Activated CD4-positive, alpha-beta T cell treated with anti-CD3 and anti-CD28 coated beads, Interleukin-2, amount 10 ng/mL, durations not matched to agents 24 days and 14 days (primary cell): Measurements from ENCODE around the gene UBE2J2. TPM values are rescaled to one million over a fixed set of nuclear protein-coding genes. Genes with fewer than 3 reads are reported as not detected.
"Not testable (repeated sequence)": the region's sequence is repeated elsewhere in the genome, so short reads cannot be mapped to it uniquely, and the experiment has no call there.

Experiments
- DNase-seq: peaks from one replicate; pipeline ENCODE4 v3.0.0; 2022
- H3K27ac Mint-ChIP-seq: one replicate; pipeline ENCODE4 v1.8.0; 2022; ENCODE audit warnings: mild to moderate bottlenecking, mixed read lengths
- H3K27me3 Mint-ChIP-seq: one replicate; pipeline ENCODE4 v1.8.0; 2022; ENCODE audit warnings: mixed read lengths
- H3K36me3 Mint-ChIP-seq: one replicate; pipeline ENCODE4 v1.8.0; 2022; ENCODE audit warnings: low read depth, mild to moderate bottlenecking, mixed read lengths
- H3K4me1 Mint-ChIP-seq: one replicate; pipeline ENCODE4 v1.8.0; 2021; ENCODE audit warnings: mixed read lengths
- H3K4me3 Mint-ChIP-seq: one replicate; pipeline ENCODE4 v1.8.0; 2022; ENCODE audit warnings: mild to moderate bottlenecking, moderate library complexity, mixed read lengths
- H3K9me3 Mint-ChIP-seq: one replicate; pipeline ENCODE4 v1.8.0; 2021; ENCODE audit warnings: mixed read lengths
- intact Hi-C: fragments of 100-400 bp; cut with micrococcal nuclease; formaldehyde crosslinking; loops from one replicate; pipeline ENCODE4 v1.15.1; 2023
- total RNA-seq: library from RNA; stranded (reverse); gene quantifications from 2 replicates; pipeline ENCODE4 v1.2.3, GENCODE V29; 2022

UBE2J2 gene
- total RNA-seq: 86.9 and 87.3 TPM in 2 replicates

- Mint-ChIP-seq H3K36me3 (peaks cover 15% of the 10 kb centered on the region), H3K4me3 (peak within 1 kb of the TSS; percentile 86), H3K27me3 (no peaks in the 10 kb centered on the region), H3K27ac (peak within 1 kb of the TSS; percentile 76), H3K4me1 (peaks cover 28% of the 10 kb centered on the region), H3K9me3 (no peaks in the 10 kb centered on the region)
- peak; percentile 97 for DNase-seq
- intact Hi-C loops: loop anchor here (1.0 to 5.0 kb wide), 2 partner anchors 71 to 157 kb away; partner anchors contain the start of gene C1orf159
Observed at GRCh38 chr1:1273512-1274298, at the start of gene UBE2J2. TSS of gene UBE2J2 (minus strand) at chr1:1273854. CDS start at chr1:1267992, 5,862 bp downstream.

GRCh38 chr1:1322952-1323351, 49.3 kb upstream of the UBE2J2 start:
- Mint-ChIP-seq H3K9me3 (no peaks in the 10 kb centered on the region), H3K27me3 (no peaks in the 10 kb centered on the region), H3K4me3 (peak overlapping the region; percentile 92), H3K27ac (peak overlapping the region; percentile 89), H3K4me1 (peaks cover 18% of the 10 kb centered on the region), H3K36me3 (peaks cover 29% of the 10 kb centered on the region)
- intact Hi-C loops: no loop called here
- no peak for DNase-seq

- peak overlapping the region; percentile 76 for H3K27ac Mint-ChIP-seq
- no peaks in the 10 kb centered on the region for H3K27me3 Mint-ChIP-seq
- peaks cover 18% of the 10 kb centered on the region for H3K4me1 Mint-ChIP-seq
- peaks cover 31% of the 10 kb centered on the region for H3K36me3 Mint-ChIP-seq
- intact Hi-C loops: no loop called here
- H3K9me3 Mint-ChIP-seq: no peaks in the 10 kb centered on the region
- DNase-seq: no peak
- peak overlapping the region; percentile 92 for H3K4me3 Mint-ChIP-seq
Observed at GRCh38 chr1:1322418-1322817, 48.8 kb upstream of the UBE2J2 start.

- Mint-ChIP-seq H3K4me1 (peaks cover 18% of the 10 kb centered on the region), H3K36me3 (peaks cover 34% of the 10 kb centered on the region), H3K9me3 (no peaks in the 10 kb centered on the region), H3K27ac (no peak overlapping the region), H3K27me3 (no peaks in the 10 kb centered on the region), H3K4me3 (no peak overlapping the region)
- no peak for DNase-seq
- intact Hi-C loops: no loop called here
Observed at GRCh38 chr1:1321477-1321876, 47.8 kb upstream of the UBE2J2 start.

GRCh38 chr1:1320666-1321448, 47.2 kb upstream of the UBE2J2 start:
- Mint-ChIP-seq H3K4me3 (no peak overlapping the region), H3K9me3 (no peaks in the 10 kb centered on the region), H3K27ac (no peak overlapping the region), H3K36me3 (peaks cover 39% of the 10 kb centered on the region), H3K4me1 (peaks cover 14% of the 10 kb centered on the region), H3K27me3 (no peaks in the 10 kb centered on the region)
- intact Hi-C loops: no loop called here
- DNase-seq: no peak

DNA sequence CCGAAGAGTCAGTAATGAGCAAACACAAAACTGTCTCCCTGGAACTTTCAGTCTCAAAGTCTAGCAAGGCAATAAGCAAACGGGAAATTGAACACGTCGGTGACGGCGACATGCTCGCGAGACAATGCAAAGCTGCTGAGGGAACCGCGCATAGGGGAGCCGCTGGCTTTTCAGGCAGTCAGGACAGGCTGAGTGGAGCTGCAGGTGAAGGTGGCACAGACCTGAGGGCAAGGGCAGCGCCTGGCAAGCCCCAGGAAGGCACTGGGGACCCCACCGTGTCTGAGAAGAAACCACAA, 45.9 kb upstream of the UBE2J2 start:
- Mint-ChIP-seq H3K4me3 (no peak overlapping the region), H3K27me3 (no peaks in the 10 kb centered on the region), H3K27ac (no peak overlapping the region), H3K4me1 (peaks cover 16% of the 10 kb centered on the region), H3K9me3 (no peaks in the 10 kb centered on the region), H3K36me3 (peaks cover 47% of the 10 kb centered on the region)
- intact Hi-C loops: no loop called here
- DNase-seq: no peak

GRCh38 chr1:1318777-1319645, 45.4 kb upstream of the UBE2J2 start:
- Mint-ChIP-seq H3K27ac (no peak overlapping the region), H3K4me3 (no peak overlapping the region), H3K4me1 (peaks cover 14% of the 10 kb centered on the region), H3K9me3 (no peaks in the 10 kb centered on the region), H3K36me3 (peaks cover 46% of the 10 kb centered on the region), H3K27me3 (no peaks in the 10 kb centered on the region)
- DNase-seq: no peak
- intact Hi-C loops: no loop called here

DNA sequence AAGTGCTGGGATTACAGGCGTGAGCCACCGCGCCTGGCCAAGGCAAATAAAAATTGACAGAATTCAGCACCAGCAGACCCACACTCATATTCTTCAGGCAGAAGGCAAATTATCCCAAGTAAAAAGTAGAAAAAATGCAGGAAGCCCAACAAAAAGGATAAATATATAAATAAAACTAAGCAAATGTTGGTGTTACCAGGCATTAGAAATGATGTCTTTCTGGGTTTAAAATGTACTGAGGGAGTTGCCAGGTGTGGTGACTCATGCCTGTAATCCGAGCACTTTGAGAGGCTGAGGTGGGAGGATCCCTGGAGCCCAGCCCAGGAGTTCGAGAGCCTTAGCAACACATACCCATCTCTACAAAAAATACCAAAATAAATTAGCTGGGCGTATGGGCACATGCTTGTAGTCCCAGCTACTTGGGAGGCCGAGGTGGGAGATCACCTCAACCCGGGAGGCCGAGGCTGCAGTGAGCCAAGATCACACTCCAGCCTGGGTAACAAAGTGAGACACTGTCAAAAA, 44.5 kb upstream of the UBE2J2 start:
- Mint-ChIP-seq H3K4me1 (peaks cover 10% of the 10 kb centered on the region), H3K27me3 (no peaks in the 10 kb centered on the region)
- intact Hi-C loops: no loop called here

GRCh38 chr1:1317420-1317819, 43.8 kb upstream of the UBE2J2 start:
- no peak for DNase-seq
- Mint-ChIP-seq H3K27ac (no peak overlapping the region), H3K27me3 (no peaks in the 10 kb centered on the region), H3K4me1 (peaks cover 5% of the 10 kb centered on the region), H3K9me3 (no peaks in the 10 kb centered on the region), H3K4me3 (no peak overlapping the region), H3K36me3 (peaks cover 51% of the 10 kb centered on the region)
- intact Hi-C loops: no loop called here

More for the DNA sequence above, 44.5 kb upstream of the UBE2J2 start:
- Mint-ChIP-seq H3K4me3 (no peak overlapping the region), H3K27ac (no peak overlapping the region), H3K9me3 (no peaks in the 10 kb centered on the region), H3K36me3 (peaks cover 48% of the 10 kb centered on the region)
- no peak for DNase-seq

DNA sequence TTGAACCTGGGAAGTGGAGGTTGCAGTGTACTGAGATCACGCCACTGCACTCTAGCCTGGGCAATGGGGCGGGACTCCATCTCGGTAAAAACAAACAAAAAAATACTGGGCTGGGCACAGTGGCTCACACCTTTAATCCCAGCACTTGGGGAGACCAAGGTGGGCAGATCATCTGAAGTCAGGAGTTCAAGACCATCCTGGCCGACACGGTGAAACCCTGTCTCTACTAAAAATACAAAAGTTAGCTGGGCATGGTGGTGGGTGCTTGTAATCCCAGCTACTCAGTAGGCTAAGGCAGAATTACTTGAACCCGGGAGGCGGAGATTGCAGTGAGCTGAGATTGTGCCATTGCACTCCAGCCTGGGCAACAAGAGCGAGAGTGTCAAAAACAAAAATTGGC, 42.5 kb upstream of the UBE2J2 start:
- H3K36me3 Mint-ChIP-seq: peaks cover 46% of the 10 kb centered on the region
- H3K27ac Mint-ChIP-seq, DNase-seq, H3K9me3 Mint-ChIP-seq, H3K4me3 Mint-ChIP-seq, H3K4me1 Mint-ChIP-seq, H3K27me3 Mint-ChIP-seq, intact Hi-C loops: not testable (repeated sequence)

DNA sequence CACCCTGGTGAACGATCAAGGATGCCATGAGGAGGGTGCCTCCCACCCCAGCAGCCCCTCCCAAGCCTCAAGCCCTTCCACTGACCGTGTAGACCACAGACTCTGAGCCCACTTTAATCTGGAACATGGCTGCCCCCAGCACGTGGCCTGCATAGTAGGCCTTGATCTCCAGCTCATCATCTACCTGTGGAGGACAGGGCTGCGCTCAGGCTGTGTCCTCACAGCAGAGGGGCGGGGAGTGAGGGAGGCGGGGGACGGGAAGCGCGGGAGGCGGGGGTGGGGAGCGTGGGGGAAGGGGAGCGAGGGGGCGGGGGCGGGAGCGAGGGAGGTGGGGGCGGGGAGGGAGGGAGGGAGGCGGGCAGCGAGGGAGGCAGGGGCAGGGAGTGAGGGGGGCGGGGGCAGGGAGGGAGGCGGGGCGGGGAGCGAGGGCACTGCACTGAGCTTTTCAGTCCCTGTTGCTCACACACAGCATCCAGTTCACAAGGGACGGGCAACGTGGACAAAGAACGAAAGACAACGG, 41.8 kb upstream of the UBE2J2 start:
- Mint-ChIP-seq H3K4me3 (no peak overlapping the region), H3K9me3 (no peaks in the 10 kb centered on the region), H3K4me1 (peaks cover 2% of the 10 kb centered on the region), H3K27ac (no peak overlapping the region), H3K27me3 (no peaks in the 10 kb centered on the region), H3K36me3 (peaks cover 48% of the 10 kb centered on the region)
- no peak for DNase-seq
- intact Hi-C loops: no loop called here

GRCh38 chr1:1314678-1315335, 41.2 kb upstream of the UBE2J2 start:
- Mint-ChIP-seq H3K4me3 (no peak overlapping the region), H3K4me1 (peaks cover 2% of the 10 kb centered on the region), H3K36me3 (peaks cover 45% of the 10 kb centered on the region), H3K27me3 (no peaks in the 10 kb centered on the region), H3K9me3 (no peaks in the 10 kb centered on the region), H3K27ac (no peak overlapping the region)
- no peak for DNase-seq
- intact Hi-C loops: no loop called here

DNA sequence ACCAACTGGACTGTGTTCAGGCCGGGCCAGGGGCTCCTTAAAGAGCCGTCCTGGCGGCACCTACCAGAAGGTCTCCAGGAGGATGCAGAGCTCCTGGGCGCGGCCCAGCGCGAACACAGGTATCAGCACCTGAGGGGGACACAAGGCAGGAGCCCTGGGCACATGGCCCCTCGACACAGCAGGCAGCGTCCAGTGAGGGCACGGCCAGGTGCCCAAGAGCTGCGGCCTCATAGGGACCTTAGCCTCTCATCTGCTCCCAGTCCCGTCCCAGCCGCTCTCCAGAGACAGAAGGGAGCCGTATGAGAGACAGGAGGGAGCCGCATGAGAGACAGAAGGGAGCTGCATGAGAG, 40.6 kb upstream of the UBE2J2 start:
- DNase-seq: no peak
- Mint-ChIP-seq H3K27ac (no peak overlapping the region), H3K9me3 (no peaks in the 10 kb centered on the region), H3K36me3 (peaks cover 44% of the 10 kb centered on the region), H3K4me1 (peaks cover 2% of the 10 kb centered on the region), H3K4me3 (no peak overlapping the region), H3K27me3 (no peaks in the 10 kb centered on the region)
- intact Hi-C loops: no loop called here
